Calu3 (cell line): Measurements from ENCODE around the gene SLC7A1. TPM values are rescaled to one million over a fixed set of nuclear protein-coding genes. Genes with fewer than 3 reads are reported as not detected.

Experiments used
- BruUV-seq: library from RNA; stranded (reverse); fragments of 400-500 nt; replicated peaks from 2 replicates; lab custom pipeline; 2021; lab: Mats Ljungman, UMichigan
- CTCF ChIA-PET: fragments of 300-600 bp; sonication (Branson Sonifier 250); formaldehyde crosslinking; loops from one replicate; lab custom pipeline; 2022; ENCODE audit warnings: antibody characterized with exemption; lab: Charles Lee
- DNase-seq: peaks from one replicate; pipeline ENCODE4 v3.0.0; 2022
- H3K27ac Mint-ChIP-seq: one replicate; pipeline ENCODE4 v1.8.0; 2022; ENCODE audit warnings: mixed read lengths; ENCODE audit not compliant: unreplicated experiment
- H3K27me3 Mint-ChIP-seq: one replicate; pipeline ENCODE4 v1.8.0; 2022; ENCODE audit warnings: mixed read lengths; ENCODE audit not compliant: unreplicated experiment
- H3K36me3 Mint-ChIP-seq: one replicate; pipeline ENCODE4 v1.8.0; 2022; ENCODE audit warnings: mild to moderate bottlenecking, moderate library complexity, mixed read lengths; ENCODE audit not compliant: insufficient read depth, unreplicated experiment
- H3K4me1 Mint-ChIP-seq: one replicate; pipeline ENCODE4 v1.8.0; 2022; ENCODE audit warnings: mild to moderate bottlenecking, low read depth, mixed read lengths; ENCODE audit not compliant: unreplicated experiment
- H3K4me3 Mint-ChIP-seq: one replicate; pipeline ENCODE4 v1.8.0; 2022; ENCODE audit warnings: mild to moderate bottlenecking, low read depth, moderate library complexity, mixed read lengths; ENCODE audit not compliant: unreplicated experiment
- H3K9me3 Mint-ChIP-seq: one replicate; pipeline ENCODE4 v1.8.0; 2022; ENCODE audit warnings: low read depth, mixed read lengths; ENCODE audit not compliant: unreplicated experiment
- CTCF ChIP-seq: fragments of 200-600 bp; IDR thresholded peaks from one replicate; pipeline ENCODE4 v1.8.0; 2022; ENCODE audit warnings: antibody characterized with exemption; ENCODE audit not compliant: unreplicated experiment
- intact Hi-C: fragments of 100-400 bp; cut with micrococcal nuclease; formaldehyde crosslinking; loops from one replicate; pipeline ENCODE4 v1.10.0; 2022; ENCODE audit not compliant: unreplicated experiment
- total RNA-seq: library from RNA; stranded (reverse); gene quantifications from 2 replicates; pipeline ENCODE4 v1.2.3, GENCODE V29; 2022

SLC7A1 gene
- total RNA-seq, 1 experiment from 2014 or later: 86.6 TPM

- TF ChIP-seq CTCF: no peak
- intact Hi-C loops: no loop called here
- BruUV-seq: no TSS peak
- H3K4me3 Mint-ChIP-seq: no peak overlapping the region
- H3K27me3 Mint-ChIP-seq: no peaks in the 10 kb centered on the region
- no peak for DNase-seq
- no peak overlapping the region for H3K27ac Mint-ChIP-seq
- H3K9me3 Mint-ChIP-seq: no peaks in the 10 kb centered on the region
- peaks cover 50% of the 10 kb centered on the region for H3K4me1 Mint-ChIP-seq
- peaks cover 20% of the 10 kb centered on the region for H3K36me3 Mint-ChIP-seq
- CTCF ChIA-PET: no interaction called here
Observed at GRCh38 chr13:29566206-29566605, 29.3 kb downstream of the SLC7A1 start.

DNA sequence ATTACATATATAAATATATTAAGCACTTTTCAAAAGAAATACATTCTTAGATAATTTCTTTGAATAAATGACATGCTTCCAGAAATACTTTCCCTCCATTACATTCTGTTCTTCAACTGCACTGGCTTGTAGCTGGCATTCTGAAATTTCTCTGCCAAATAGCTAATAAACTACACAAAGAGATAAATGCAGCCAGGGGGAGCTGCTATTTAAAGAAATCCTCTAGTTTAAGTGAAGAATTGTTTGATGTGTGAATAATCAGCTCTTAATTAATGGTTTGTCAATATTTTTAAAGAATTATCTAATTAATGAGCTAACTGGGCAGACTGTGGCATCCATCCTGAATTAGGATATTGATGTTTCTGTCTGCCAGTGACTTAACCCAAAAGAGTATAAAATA, 30.7 kb downstream of the SLC7A1 start:
- H3K27ac Mint-ChIP-seq: no peak overlapping the region
- H3K9me3 Mint-ChIP-seq: no peaks in the 10 kb centered on the region
- no peaks in the 10 kb centered on the region for H3K27me3 Mint-ChIP-seq
- no peak for DNase-seq
- H3K36me3 Mint-ChIP-seq: peaks cover 24% of the 10 kb centered on the region
- H3K4me3 Mint-ChIP-seq: no peak overlapping the region
- BruUV-seq: no TSS peak
- peaks cover 42% of the 10 kb centered on the region for H3K4me1 Mint-ChIP-seq
- intact Hi-C loops: no loop called here
- CTCF ChIA-PET: no interaction called here
- no peak for TF ChIP-seq CTCF

DNA sequence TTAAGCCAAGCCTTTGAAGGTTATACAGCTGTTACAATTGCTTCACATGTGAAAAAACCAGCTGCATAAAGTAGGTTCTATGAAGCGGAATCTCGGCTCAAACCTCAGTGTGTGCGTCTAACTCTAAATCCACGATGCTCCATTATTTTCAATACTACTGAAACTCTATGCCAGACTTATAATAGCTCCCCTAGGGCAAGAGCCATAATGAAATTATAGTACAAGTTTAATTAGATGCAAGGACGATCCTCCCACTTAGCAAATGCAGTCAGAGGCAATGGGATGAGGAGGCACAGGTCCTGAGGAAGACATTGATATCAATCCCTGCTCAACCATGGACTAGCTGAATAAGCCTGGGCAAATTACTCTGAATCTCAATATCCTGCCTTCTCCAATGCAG, 31.1 kb downstream of the SLC7A1 start:
- Mint-ChIP-seq H3K9me3 (no peaks in the 10 kb centered on the region), H3K4me3 (no peak overlapping the region), H3K4me1 (peaks cover 38% of the 10 kb centered on the region), H3K36me3 (peaks cover 20% of the 10 kb centered on the region), H3K27me3 (no peaks in the 10 kb centered on the region), H3K27ac (no peak overlapping the region)
- no peak for TF ChIP-seq CTCF
- DNase-seq: no peak
- no TSS peak for BruUV-seq
- intact Hi-C loops: no loop called here
- CTCF ChIA-PET: no interaction called here

GRCh38 chr13:29563941-29564340, 31.5 kb downstream of the SLC7A1 start:
- CTCF ChIA-PET: no interaction called here
- TF ChIP-seq CTCF: no peak
- BruUV-seq: no TSS peak
- Mint-ChIP-seq H3K36me3 (peaks cover 18% of the 10 kb centered on the region), H3K9me3 (no peaks in the 10 kb centered on the region), H3K27ac (no peak overlapping the region), H3K4me3 (no peak overlapping the region), H3K4me1 (peaks cover 33% of the 10 kb centered on the region), H3K27me3 (no peaks in the 10 kb centered on the region)
- no peak for DNase-seq
- intact Hi-C loops: no loop called here
